GM12878 (cell line): ENCODE measurements around the gene SHROOM3. TPM values are rescaled to one million over a fixed set of nuclear protein-coding genes. Genes with fewer than 3 reads are reported as not detected.

Experiments used
- CREB1 ChIP-seq: IDR thresholded peaks from 2 replicates; pipeline ENCODE4 v1.6.1; 2012; ENCODE audit warnings: low read depth, mild to moderate bottlenecking, inconsistent platforms
- EZH2 ChIP-seq: IDR thresholded peaks from 2 replicates; pipeline ENCODE4 v1.6.1; 2012; ENCODE audit warnings: low read depth, mild to moderate bottlenecking, control low read depth, inconsistent platforms, low read length, borderline replicate concordance; ENCODE audit not compliant: control insufficient read depth
- HCFC1 ChIP-seq: fragments of 150-350 bp; IDR thresholded peaks from 2 replicates; pipeline ENCODE4 v1.6.1; 2014; ENCODE audit warnings: low read length
- IRF4 ChIP-seq: IDR thresholded peaks from 2 replicates; pipeline ENCODE4 v1.6.1; 2011; ENCODE audit warnings: low read depth, low read length
- NFYB ChIP-seq: IDR thresholded peaks from 2 replicates; pipeline ENCODE4 v1.6.1; 2011; ENCODE audit warnings: low read depth, mild to moderate bottlenecking, low read length, improper control_type of control experiment, moderate library complexity; ENCODE audit not compliant: insufficient read depth
- NR2C2 ChIP-seq: IDR thresholded peaks from 2 replicates; pipeline ENCODE4 v1.6.1; 2011; ENCODE audit warnings: borderline replicate concordance, low read depth; ENCODE audit not compliant: control insufficient read depth, insufficient read length
- RCOR1 ChIP-seq: conservative IDR thresholded peaks from 2 replicates; pipeline ENCODE4 v1.6.1; 2012; ENCODE audit warnings: low read depth, low read length, improper control_type of control experiment
- polyA plus RNA-seq, 11 experiments: library from polyadenylated mRNA; depleted of rRNA in 4 of 11; unstranded in 6 of 11; stranded (reverse) in 5 of 11; fragments of >200 nt; fragmentation: Nextera tagmentation in 4 of 11; fragmentation: Illumina TruSeq in 1 of 11; extraction: Ambion mirVana in 4 of 11; extraction: Trizol in 1 of 11; gene quantifications; 1 replicate in 1 of 11; 2 replicates in 10 of 11; pipeline versions ENCODE4 v1.2.1 to v1.2.3, GENCODE V29; 2011 to 2016; ENCODE audit warnings: inconsistent platforms in 2 of 11, missing spikeins in 2 of 11, low read depth in 1 of 11
- total RNA-seq, 4 experiments: library from RNA; depleted of rRNA in 3 of 4; stranded (reverse); fragments of >200 nt in 3 of 4; fragmentation: Illumina TruSeq in 1 of 4; extraction: Trizol in 1 of 4; gene quantifications; 2 replicates each; pipeline versions ENCODE4 v1.2.1 to v1.2.3, GENCODE V29; 2013 to 2021
- TF ChIP-seq, protein P1 (sequence below): IDR thresholded peaks from 2 replicates; pipeline ENCODE4 v1.6.1; 2011; ENCODE audit warnings: low read depth, low read length, improper control_type of control experiment, borderline replicate concordance
- TF ChIP-seq, protein P2 (sequence below): fragments of 450-650 bp; IDR thresholded peaks from 2 replicates; pipeline ENCODE4 v1.6.1; 2017; ENCODE audit warnings: low read depth, mild to moderate bottlenecking, moderate library complexity
- TF ChIP-seq, protein P3 (sequence below): IDR thresholded peaks from 2 replicates; pipeline ENCODE4 v1.6.1; 2012; ENCODE audit warnings: improper control_type of control experiment, low read depth, low read length; ENCODE audit not compliant: insufficient replicate concordance
- TF ChIP-seq, protein P4 (sequence below), 3 experiments: IDR thresholded peaks in 2 of 3; conservative IDR thresholded peaks in 1 of 3; 2 replicates each; pipeline ENCODE4 v1.5.1; 2011; ENCODE audit warnings: low read depth in 3 of 3, low read length in 3 of 3, mild to moderate bottlenecking in 3 of 3, control low read depth in 2 of 3, moderate library complexity in 2 of 3, inconsistent platforms in 1 of 3, mixed read lengths in 1 of 3; ENCODE audit not compliant: control insufficient read depth in 2 of 3, insufficient read depth in 1 of 3; ENCODE audit errors: extremely low read depth in 1 of 3
- TF ChIP-seq, protein P5 (sequence below): fragments of 450-650 bp; IDR thresholded peaks from 2 replicates; pipeline ENCODE4 v1.6.1; 2018; ENCODE audit warnings: borderline replicate concordance, mild to moderate bottlenecking; ENCODE audit not compliant: partially characterized antibody

SHROOM3 gene
- total and polyA plus RNA-seq, 10 of the 15 experiments (the other 5 are each of a cell fraction or from before 2014, with no cell fraction given): under 0.01 to 0.29 (median 0.08) TPM; not detected in 1

DNA sequence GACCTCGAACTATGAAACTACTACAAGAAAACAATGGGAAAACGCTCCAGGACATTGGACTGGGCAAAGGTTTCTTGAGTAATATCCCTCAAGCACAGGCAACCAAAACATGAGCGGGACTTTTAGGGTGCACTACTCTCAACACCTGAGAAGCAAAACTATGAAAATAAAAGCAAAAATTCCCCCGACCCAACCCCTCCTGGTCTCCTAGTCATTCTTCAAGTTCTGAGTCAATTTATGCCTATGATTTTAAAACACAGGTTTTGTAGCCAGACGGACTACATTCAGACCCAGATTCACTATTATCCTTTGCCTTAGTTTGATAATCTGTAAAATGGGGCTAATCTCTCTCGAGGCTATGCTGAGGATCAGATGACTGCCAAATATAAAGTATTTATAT, 365.9 kb downstream of the SHROOM3 start (continued):
- TF ChIP-seq HCFC1 (no peak), EZH2 (no peak), CREB1 (no peak), IRF4 (peak; percentile 36; the same call in 1 of the 2 replicates), RCOR1 (no peak), NR2C2 (no peak), NFYB (no peak)
- TF ChIP-seq, protein P1, sequence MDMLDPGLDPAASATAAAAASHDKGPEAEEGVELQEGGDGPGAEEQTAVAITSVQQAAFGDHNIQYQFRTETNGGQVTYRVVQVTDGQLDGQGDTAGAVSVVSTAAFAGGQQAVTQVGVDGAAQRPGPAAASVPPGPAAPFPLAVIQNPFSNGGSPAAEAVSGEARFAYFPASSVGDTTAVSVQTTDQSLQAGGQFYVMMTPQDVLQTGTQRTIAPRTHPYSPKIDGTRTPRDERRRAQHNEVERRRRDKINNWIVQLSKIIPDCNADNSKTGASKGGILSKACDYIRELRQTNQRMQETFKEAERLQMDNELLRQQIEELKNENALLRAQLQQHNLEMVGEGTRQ: no peak
- TF ChIP-seq, protein P2, sequence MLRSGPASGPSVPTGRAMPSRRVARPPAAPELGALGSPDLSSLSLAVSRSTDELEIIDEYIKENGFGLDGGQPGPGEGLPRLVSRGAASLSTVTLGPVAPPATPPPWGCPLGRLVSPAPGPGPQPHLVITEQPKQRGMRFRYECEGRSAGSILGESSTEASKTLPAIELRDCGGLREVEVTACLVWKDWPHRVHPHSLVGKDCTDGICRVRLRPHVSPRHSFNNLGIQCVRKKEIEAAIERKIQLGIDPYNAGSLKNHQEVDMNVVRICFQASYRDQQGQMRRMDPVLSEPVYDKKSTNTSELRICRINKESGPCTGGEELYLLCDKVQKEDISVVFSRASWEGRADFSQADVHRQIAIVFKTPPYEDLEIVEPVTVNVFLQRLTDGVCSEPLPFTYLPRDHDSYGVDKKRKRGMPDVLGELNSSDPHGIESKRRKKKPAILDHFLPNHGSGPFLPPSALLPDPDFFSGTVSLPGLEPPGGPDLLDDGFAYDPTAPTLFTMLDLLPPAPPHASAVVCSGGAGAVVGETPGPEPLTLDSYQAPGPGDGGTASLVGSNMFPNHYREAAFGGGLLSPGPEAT: no peak
- TF ChIP-seq, protein P3, sequence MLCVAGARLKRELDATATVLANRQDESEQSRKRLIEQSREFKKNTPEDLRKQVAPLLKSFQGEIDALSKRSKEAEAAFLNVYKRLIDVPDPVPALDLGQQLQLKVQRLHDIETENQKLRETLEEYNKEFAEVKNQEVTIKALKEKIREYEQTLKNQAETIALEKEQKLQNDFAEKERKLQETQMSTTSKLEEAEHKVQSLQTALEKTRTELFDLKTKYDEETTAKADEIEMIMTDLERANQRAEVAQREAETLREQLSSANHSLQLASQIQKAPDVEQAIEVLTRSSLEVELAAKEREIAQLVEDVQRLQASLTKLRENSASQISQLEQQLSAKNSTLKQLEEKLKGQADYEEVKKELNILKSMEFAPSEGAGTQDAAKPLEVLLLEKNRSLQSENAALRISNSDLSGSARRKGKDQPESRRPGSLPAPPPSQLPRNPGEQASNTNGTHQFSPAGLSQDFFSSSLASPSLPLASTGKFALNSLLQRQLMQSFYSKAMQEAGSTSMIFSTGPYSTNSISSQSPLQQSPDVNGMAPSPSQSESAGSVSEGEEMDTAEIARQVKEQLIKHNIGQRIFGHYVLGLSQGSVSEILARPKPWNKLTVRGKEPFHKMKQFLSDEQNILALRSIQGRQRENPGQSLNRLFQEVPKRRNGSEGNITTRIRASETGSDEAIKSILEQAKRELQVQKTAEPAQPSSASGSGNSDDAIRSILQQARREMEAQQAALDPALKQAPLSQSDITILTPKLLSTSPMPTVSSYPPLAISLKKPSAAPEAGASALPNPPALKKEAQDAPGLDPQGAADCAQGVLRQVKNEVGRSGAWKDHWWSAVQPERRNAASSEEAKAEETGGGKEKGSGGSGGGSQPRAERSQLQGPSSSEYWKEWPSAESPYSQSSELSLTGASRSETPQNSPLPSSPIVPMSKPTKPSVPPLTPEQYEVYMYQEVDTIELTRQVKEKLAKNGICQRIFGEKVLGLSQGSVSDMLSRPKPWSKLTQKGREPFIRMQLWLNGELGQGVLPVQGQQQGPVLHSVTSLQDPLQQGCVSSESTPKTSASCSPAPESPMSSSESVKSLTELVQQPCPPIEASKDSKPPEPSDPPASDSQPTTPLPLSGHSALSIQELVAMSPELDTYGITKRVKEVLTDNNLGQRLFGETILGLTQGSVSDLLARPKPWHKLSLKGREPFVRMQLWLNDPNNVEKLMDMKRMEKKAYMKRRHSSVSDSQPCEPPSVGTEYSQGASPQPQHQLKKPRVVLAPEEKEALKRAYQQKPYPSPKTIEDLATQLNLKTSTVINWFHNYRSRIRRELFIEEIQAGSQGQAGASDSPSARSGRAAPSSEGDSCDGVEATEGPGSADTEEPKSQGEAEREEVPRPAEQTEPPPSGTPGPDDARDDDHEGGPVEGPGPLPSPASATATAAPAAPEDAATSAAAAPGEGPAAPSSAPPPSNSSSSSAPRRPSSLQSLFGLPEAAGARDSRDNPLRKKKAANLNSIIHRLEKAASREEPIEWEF: no peak
- TF ChIP-seq, protein P4, sequence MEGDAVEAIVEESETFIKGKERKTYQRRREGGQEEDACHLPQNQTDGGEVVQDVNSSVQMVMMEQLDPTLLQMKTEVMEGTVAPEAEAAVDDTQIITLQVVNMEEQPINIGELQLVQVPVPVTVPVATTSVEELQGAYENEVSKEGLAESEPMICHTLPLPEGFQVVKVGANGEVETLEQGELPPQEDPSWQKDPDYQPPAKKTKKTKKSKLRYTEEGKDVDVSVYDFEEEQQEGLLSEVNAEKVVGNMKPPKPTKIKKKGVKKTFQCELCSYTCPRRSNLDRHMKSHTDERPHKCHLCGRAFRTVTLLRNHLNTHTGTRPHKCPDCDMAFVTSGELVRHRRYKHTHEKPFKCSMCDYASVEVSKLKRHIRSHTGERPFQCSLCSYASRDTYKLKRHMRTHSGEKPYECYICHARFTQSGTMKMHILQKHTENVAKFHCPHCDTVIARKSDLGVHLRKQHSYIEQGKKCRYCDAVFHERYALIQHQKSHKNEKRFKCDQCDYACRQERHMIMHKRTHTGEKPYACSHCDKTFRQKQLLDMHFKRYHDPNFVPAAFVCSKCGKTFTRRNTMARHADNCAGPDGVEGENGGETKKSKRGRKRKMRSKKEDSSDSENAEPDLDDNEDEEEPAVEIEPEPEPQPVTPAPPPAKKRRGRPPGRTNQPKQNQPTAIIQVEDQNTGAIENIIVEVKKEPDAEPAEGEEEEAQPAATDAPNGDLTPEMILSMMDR (IDR thresholded peaks at IDR 0.05 in 2 of 3, conservative IDR thresholded peaks at IDR 0.05 in 1 of 3; ENCODE audit: control insufficient read depth in 2 of 3, extremely low read depth in 1 of 3, insufficient read depth in 1 of 3, low read depth in 3 of 3, low read length in 3 of 3): no peak
- TF ChIP-seq, protein P5, sequence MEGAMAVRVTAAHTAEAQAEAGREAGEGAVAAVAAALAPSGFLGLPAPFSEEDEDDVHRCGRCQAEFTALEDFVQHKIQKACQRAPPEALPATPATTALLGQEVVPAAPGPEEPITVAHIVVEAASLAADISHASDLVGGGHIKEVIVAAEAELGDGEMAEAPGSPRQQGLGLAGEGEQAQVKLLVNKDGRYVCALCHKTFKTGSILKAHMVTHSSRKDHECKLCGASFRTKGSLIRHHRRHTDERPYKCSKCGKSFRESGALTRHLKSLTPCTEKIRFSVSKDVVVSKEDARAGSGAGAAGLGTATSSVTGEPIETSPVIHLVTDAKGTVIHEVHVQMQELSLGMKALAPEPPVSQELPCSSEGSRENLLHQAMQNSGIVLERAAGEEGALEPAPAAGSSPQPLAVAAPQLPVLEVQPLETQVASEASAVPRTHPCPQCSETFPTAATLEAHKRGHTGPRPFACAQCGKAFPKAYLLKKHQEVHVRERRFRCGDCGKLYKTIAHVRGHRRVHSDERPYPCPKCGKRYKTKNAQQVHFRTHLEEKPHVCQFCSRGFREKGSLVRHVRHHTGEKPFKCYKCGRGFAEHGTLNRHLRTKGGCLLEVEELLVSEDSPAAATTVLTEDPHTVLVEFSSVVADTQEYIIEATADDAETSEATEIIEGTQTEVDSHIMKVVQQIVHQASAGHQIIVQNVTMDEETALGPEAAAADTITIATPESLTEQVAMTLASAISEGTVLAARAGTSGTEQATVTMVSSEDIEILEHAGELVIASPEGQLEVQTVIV: no peak
